Activated CD4-positive, alpha-beta T cell treated with anti-CD3 and anti-CD28 coated beads, Interleukin-2, amount 10 ng/mL, durations not matched to agents 24 days and 14 days (primary cell): Measurements from ENCODE around the gene HAPSTR1. TPM values are rescaled to one million over a fixed set of nuclear protein-coding genes. Genes with fewer than 3 reads are reported as not detected.

ENCODE experiments used
- DNase-seq: peaks from one replicate; pipeline ENCODE4 v3.0.0; 2022
- H3K27ac Mint-ChIP-seq: one replicate; pipeline ENCODE4 v1.8.0; 2022; ENCODE audit warnings: mild to moderate bottlenecking, mixed read lengths
- H3K27me3 Mint-ChIP-seq: one replicate; pipeline ENCODE4 v1.8.0; 2022; ENCODE audit warnings: mixed read lengths
- H3K36me3 Mint-ChIP-seq: one replicate; pipeline ENCODE4 v1.8.0; 2022; ENCODE audit warnings: low read depth, mild to moderate bottlenecking, mixed read lengths
- H3K4me1 Mint-ChIP-seq: one replicate; pipeline ENCODE4 v1.8.0; 2021; ENCODE audit warnings: mixed read lengths
- H3K4me3 Mint-ChIP-seq: one replicate; pipeline ENCODE4 v1.8.0; 2022; ENCODE audit warnings: mild to moderate bottlenecking, moderate library complexity, mixed read lengths
- H3K9me3 Mint-ChIP-seq: one replicate; pipeline ENCODE4 v1.8.0; 2021; ENCODE audit warnings: mixed read lengths
- intact Hi-C: fragments of 100-400 bp; cut with micrococcal nuclease; formaldehyde crosslinking; loops from one replicate; pipeline ENCODE4 v1.15.1; 2023
- total RNA-seq: library from RNA; stranded (reverse); gene quantifications from 2 replicates; pipeline ENCODE4 v1.2.3, GENCODE V29; 2022

Gene HAPSTR1
- total RNA-seq, 1 donor from 2014 or later = 54.2 TPM

DNA sequence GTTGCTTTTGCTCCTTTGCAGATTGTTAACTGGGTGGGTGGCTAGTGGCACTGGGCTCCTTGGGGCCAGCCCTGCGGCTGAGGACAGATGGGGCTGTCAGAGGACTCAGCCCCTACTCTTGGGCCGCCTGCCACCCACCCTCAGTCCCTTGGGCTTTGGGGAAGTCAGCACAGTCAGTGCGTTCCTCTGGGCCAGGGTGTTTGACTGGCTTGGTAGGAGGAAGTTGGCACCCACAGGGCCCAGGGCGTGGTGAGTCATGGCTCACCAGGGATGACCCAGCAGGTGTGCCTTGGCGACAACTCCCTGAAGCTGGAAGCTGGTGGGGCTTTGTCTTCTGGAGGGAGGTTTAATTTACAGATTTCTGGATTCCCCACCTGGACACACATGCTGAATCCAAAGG is 32.4 kb downstream of the HAPSTR1 start:
- DNase-seq = no peak
- Mint-ChIP-seq H3K9me3 (no peaks in the 10 kb centered on the region), H3K4me1 (peaks cover 43% of the 10 kb centered on the region), H3K27me3 (no peaks in the 10 kb centered on the region), H3K4me3 (no peak overlapping the region), H3K36me3 (peaks cover 36% of the 10 kb centered on the region), H3K27ac (no peak overlapping the region)
- intact Hi-C loops = no loop called here

DNA sequence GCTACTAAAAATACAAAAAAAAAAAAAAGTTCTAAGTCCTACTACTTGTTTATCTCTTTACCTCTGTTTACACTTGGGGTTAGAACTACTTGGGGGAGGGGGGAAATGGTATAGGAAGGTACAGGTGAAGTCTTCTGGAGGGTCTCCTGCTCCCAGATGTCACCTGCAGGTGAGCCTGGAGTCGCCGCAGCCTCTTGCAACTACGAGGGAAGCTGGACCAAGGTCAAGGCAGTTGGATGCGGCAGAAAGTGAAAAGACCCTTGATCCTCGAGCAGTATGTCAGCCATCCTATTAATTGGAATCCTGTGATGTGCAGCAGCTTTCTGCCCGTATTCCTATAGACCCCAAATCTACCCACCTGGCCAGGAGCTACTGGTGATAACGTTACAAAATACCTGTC is 33.0 kb downstream of the HAPSTR1 start:
- intact Hi-C loops = no loop called here
- no peaks in the 10 kb centered on the region for H3K9me3 Mint-ChIP-seq
- peaks cover 32% of the 10 kb centered on the region for H3K36me3 Mint-ChIP-seq
- H3K4me3 Mint-ChIP-seq = no peak overlapping the region
- peak overlapping the region; percentile 48 for H3K27ac Mint-ChIP-seq
- no peaks in the 10 kb centered on the region for H3K27me3 Mint-ChIP-seq
- DNase-seq = no peak
- peaks cover 45% of the 10 kb centered on the region for H3K4me1 Mint-ChIP-seq

DNA sequence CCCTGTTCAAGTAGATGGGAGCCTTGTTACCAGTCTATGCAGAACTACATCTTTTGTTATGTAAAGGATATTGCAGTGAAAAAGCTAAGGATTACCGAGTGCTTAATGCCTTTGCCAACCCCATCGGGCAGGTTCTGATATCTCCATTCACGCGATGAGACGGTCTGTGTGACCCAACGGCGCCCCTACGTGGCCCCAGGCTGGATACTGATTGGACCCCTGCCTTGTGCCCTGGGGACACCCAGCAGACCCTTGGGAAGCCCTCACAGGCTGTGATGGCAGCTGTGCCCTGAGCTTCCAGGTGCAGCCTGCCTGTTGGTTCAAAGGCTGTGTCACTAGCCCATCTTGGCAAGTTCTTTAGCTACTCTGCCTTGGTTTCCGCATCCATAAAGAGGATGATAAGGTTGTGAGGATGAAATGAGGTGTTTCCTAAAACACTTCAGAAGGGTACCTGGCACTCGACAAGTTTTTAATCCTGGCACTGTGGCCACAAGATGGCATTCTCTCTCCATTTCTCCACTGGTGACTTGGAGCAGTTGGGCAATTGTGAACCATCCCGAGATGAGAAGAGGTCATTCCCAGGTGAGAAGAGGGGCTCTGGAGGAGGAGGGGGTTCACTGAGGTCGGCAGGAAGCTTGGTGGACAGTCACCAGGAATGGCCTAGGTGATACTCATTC is 33.6 kb downstream of the HAPSTR1 start:
- H3K4me3 Mint-ChIP-seq = no peak overlapping the region
- DNase-seq = no peak
- no peaks in the 10 kb centered on the region for H3K9me3 Mint-ChIP-seq
- peaks cover 26% of the 10 kb centered on the region for H3K36me3 Mint-ChIP-seq
- peaks cover 43% of the 10 kb centered on the region for H3K4me1 Mint-ChIP-seq
- intact Hi-C loops = no loop called here
- no peak overlapping the region for H3K27ac Mint-ChIP-seq
- no peaks in the 10 kb centered on the region for H3K27me3 Mint-ChIP-seq

DNA sequence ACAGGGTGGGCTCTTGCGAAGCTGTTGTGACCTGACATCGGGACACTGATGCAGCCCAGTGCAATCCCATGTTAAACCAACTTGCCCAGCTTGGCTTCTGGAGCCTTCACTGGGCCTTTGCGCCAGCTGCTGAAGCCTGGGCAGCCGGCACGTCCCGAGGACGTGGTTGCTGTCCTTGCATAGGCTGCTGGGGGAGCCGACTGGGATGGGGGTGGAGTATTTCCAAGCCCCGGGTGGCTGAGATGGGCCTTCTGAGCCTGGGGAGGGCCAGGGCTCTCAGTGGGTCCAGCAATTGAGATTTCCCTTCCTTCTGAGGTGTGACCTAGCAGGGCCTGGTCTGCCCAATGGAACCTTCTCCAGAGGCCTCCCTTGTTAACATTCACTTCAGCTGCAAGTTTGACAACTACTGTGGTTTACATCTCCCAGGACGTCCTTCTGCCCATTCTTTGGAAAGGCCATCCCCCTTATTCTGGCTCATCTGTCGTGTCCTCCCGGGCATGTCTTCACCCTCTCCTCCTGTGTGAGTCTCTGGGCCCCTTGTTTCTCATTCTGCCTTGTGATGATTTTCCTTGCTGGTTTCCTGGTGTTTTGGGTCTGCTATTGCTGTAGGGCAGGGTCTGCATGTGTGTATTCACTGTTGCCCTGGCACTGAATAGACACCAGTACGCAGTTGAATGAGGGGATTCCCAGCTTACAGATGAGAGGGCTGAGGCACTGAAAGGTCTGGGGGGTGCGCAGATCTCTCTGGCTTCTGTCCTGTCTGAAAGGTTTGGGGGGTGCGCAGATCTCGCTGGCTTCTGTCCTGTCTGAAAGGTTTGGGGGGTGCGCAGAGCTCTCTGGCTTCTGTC is 34.4 kb downstream of the HAPSTR1 start:
- Mint-ChIP-seq H3K4me3 (no peak overlapping the region), H3K4me1 (peaks cover 43% of the 10 kb centered on the region), H3K27ac (peak overlapping the region; percentile 50), H3K36me3 (peaks cover 22% of the 10 kb centered on the region), H3K9me3 (no peaks in the 10 kb centered on the region), H3K27me3 (no peaks in the 10 kb centered on the region)
- intact Hi-C loops = loop anchor here (2.0 kb wide), 1 partner anchor 35 kb away; the partner anchor contains the start of gene HAPSTR1
- DNase-seq = no peak

DNA sequence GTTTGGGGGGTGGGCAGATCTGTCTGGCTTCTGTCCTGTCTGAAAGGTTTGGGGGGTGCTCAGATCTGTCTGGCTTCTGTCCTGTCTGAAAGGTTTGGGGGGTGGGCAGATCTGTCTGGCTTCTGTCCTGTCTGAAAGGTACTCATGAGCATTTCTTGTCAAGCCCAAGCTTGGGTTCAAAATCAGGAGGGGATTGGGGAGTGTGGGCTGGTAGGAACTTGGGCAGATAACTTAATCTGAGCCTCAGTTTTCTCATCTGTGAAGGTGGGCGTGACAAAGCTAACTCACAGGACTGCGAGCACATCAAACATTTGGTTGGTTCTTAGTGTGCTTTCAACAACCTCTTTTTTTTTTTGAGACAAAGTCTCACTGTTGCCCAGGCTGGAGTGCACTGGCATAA is 35.2 kb downstream of the HAPSTR1 start:
- Mint-ChIP-seq H3K27ac (peak overlapping the region; percentile 80), H3K4me1 (peaks cover 43% of the 10 kb centered on the region), H3K9me3 (no peaks in the 10 kb centered on the region), H3K36me3 (peaks cover 17% of the 10 kb centered on the region), H3K27me3 (no peaks in the 10 kb centered on the region), H3K4me3 (peak overlapping the region; percentile 23)
- intact Hi-C loops = loop anchor here (2.0 kb wide), 1 partner anchor 36 kb away; the partner anchor contains the start of gene HAPSTR1
- DNase-seq = no peak

DNA sequence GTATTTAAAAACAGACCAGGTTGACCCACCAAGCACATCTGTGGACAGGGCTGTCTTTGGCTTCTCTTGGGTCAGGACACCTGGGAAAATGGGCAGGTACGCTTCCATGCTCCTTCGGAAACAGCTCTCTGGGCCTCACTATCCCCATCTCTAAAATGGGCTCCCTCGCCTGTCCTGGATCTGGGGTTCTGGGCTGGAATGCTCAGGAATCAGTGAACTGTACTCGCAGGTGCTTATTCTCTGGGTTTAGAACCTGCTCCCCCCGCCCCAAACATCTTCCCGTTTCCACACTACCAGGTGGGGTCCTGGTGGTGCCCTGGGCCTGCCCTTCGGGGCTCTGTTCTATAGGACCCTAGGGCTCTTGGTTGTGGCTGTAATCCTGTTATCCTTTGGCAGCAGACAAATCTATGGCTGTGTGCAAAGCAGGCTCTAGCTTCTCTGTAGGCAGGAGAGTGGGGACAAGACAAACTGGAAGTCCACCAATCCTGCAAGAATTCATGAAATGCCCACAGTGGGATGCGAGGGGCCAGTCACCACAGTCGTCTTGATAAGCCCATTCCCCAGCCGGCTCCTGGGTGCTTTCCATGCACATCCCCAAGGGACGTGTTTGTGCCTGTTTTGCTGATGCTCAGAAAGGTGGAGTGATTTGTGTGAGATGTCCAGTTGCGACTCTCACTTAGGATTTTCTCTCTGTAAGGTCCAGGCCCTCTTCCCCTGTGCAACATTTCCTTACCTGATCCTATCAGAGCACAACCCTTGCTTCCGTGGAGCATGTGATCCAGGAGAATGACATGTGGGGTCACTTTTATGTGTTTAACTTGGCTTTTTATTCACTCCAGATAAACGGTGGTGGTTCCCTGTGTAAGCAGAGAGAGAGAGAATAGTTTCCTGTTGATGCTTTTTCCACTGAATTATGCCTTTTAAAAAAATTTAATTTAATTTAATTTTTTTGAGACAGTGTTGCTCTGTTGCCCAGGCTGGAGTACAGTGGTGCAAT is 37.2 kb downstream of the HAPSTR1 start:
- no peak for DNase-seq
- H3K4me3 Mint-ChIP-seq = peak overlapping the region; percentile 56
- peaks cover 12% of the 10 kb centered on the region for H3K36me3 Mint-ChIP-seq
- H3K9me3 Mint-ChIP-seq = no peaks in the 10 kb centered on the region
- H3K27me3 Mint-ChIP-seq = no peaks in the 10 kb centered on the region
- intact Hi-C loops = no loop called here
- peaks cover 33% of the 10 kb centered on the region for H3K4me1 Mint-ChIP-seq
- peak overlapping the region; percentile 83 for H3K27ac Mint-ChIP-seq

DNA sequence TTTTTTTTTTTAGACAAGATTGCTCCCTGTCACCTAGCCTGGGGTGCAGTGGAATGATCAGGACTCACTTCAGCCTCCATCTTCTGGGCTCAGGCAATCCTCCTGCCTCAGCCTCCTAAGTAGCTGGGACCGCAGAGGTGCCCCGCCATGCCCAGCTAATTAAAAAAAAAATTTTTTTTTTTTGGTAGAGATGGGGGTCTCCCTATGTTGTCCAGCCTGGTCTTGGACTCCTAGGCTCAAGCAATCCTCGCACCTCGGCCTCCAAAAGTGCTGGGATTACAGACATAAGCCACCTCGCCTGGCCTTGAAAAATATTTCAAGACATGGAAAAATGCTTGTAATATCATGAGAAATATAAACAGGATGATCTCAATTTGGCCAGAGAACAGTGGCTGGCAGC is 42.9 kb downstream of the HAPSTR1 start:
- H3K4me1 Mint-ChIP-seq = peaks cover 12% of the 10 kb centered on the region
- no peak overlapping the region for H3K27ac Mint-ChIP-seq
- no peaks in the 10 kb centered on the region for H3K9me3 Mint-ChIP-seq
- DNase-seq = no peak
- peaks cover 6% of the 10 kb centered on the region for H3K27me3 Mint-ChIP-seq
- intact Hi-C loops = loop anchor here (2.0 to 10.0 kb wide), 3 partner anchors 200 to 340 kb away; partner anchors contain the start of genes PMM2 and TMEM186
- no peaks in the 10 kb centered on the region for H3K36me3 Mint-ChIP-seq
- H3K4me3 Mint-ChIP-seq = no peak overlapping the region

DNA sequence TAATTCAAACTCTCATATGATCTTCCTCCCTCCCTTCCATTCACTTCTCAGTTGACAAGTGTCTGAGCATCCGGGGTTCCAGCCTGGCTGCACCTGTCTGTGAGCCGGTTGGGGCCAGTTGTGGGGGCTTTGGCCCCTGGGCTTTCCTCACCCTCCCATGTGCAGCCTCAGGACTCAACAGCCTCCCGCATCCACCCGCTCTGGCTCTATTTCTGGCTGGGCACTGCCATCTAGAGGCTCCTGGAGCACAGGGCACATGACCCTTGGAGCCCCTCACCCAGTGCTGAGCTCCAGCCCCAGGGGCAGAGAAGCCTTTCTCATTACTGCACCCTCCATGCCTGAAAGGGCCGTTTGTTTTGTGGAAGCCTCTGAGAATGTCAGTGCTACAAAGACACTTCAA is 43.3 kb downstream of the HAPSTR1 start:
- Mint-ChIP-seq H3K4me1 (peaks cover 14% of the 10 kb centered on the region), H3K36me3 (no peaks in the 10 kb centered on the region), H3K4me3 (no peak overlapping the region), H3K27ac (no peak overlapping the region), H3K27me3 (peaks cover 6% of the 10 kb centered on the region), H3K9me3 (no peaks in the 10 kb centered on the region)
- DNase-seq = peak; percentile 89
- intact Hi-C loops = loop anchor here (2.0 to 10.0 kb wide), 5 partner anchors 127 to 567 kb away; partner anchors contain the start of genes PMM2 and TMEM186

DNA sequence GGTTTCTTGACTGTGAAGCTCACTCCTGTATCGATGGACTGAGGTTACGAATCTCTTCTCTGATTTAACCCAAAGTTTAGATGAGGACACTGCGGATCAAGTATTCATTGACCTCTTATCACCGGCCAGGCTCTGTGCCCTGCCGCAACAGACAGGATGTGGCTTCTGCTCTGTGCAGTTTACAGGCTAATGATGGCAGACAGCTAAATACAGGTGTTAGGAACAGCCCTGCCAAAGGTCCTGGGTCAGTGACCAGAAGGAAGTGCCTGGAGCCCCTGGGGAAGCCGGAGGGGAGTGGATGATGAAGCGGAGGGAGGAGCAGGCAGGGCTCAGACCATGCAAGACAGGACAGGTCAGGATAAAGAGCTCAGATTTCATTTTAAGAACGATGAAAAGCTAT is 44.4 kb downstream of the HAPSTR1 start:
- Mint-ChIP-seq H3K9me3 (no peaks in the 10 kb centered on the region), H3K4me3 (no peak overlapping the region), H3K27me3 (peaks cover 6% of the 10 kb centered on the region), H3K4me1 (peaks cover 17% of the 10 kb centered on the region), H3K36me3 (peaks cover 1% of the 10 kb centered on the region), H3K27ac (no peak overlapping the region)
- intact Hi-C loops = loop anchor here (2.0 to 10.0 kb wide), 5 partner anchors 128 to 568 kb away; partner anchors contain the start of genes PMM2 and TMEM186
- no peak for DNase-seq

DNA sequence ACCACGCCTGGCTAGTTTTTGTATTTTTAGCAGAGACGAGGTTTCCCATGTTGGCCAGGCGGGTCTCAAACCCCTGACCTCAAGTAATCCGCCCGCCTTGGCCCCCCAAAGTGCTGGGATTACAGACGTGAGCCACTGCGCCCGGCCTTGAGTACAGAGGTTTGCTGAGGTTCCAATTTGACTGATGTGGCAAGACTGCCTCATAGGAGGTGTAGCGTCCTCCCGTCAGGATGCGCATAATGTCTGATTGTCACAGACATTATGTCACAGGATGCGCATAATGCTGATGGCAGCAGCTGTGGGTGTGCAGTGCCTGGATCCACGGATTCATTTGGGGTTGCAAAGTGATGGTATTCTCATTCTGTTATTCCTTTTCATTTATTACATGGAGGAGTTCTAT is 45.2 kb downstream of the HAPSTR1 start:
- H3K4me1 Mint-ChIP-seq = peaks cover 17% of the 10 kb centered on the region
- peaks cover 1% of the 10 kb centered on the region for H3K36me3 Mint-ChIP-seq
- DNase-seq = no peak
- H3K4me3 Mint-ChIP-seq = no peak overlapping the region
- no peaks in the 10 kb centered on the region for H3K9me3 Mint-ChIP-seq
- intact Hi-C loops = loop anchor here (5.0 to 10.0 kb wide), 4 partner anchors 129 to 569 kb away; partner anchors contain the start of genes PMM2 and TMEM186
- peaks cover 6% of the 10 kb centered on the region for H3K27me3 Mint-ChIP-seq
- H3K27ac Mint-ChIP-seq = no peak overlapping the region

DNA sequence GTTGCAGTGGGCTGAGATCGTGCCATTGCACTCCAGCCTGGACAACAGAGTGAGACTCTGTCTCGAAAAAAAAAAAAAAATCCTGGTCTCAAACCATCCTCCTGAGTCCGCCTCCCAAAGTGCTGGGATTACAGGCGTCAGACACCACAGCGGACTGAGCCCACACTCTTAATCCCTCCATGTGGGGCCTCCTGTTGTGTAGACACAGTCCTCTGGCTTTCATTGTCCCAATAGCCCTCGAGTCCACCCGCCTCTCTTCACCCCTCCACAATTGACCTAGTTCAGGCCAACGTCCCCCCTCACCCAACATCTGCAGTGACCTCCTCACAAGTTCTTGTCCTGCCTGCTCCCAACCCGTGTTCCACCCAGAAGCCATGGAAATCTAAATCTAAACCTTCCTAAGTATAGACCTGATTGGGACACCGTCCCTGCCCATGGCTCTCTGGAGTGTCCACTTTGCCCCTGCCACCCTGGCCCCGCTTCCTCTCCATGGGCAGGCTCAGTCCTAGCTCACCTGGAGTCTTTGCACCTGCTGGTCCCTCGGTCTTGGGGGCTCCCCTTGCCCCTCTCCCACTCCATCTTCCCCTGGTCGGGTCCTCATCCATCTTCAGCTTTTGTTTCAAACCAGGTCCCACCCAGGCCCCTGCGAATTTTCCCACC is 46.7 kb downstream of the HAPSTR1 start:
- no peak for DNase-seq
- Mint-ChIP-seq H3K27ac (no peak overlapping the region), H3K4me1 (peaks cover 17% of the 10 kb centered on the region), H3K4me3 (no peak overlapping the region), H3K36me3 (peaks cover 1% of the 10 kb centered on the region), H3K27me3 (peaks cover 6% of the 10 kb centered on the region), H3K9me3 (no peaks in the 10 kb centered on the region)
- intact Hi-C loops = loop anchor here (5.0 to 10.0 kb wide), 4 partner anchors 131 to 571 kb away; partner anchors contain the start of genes PMM2 and TMEM186

DNA sequence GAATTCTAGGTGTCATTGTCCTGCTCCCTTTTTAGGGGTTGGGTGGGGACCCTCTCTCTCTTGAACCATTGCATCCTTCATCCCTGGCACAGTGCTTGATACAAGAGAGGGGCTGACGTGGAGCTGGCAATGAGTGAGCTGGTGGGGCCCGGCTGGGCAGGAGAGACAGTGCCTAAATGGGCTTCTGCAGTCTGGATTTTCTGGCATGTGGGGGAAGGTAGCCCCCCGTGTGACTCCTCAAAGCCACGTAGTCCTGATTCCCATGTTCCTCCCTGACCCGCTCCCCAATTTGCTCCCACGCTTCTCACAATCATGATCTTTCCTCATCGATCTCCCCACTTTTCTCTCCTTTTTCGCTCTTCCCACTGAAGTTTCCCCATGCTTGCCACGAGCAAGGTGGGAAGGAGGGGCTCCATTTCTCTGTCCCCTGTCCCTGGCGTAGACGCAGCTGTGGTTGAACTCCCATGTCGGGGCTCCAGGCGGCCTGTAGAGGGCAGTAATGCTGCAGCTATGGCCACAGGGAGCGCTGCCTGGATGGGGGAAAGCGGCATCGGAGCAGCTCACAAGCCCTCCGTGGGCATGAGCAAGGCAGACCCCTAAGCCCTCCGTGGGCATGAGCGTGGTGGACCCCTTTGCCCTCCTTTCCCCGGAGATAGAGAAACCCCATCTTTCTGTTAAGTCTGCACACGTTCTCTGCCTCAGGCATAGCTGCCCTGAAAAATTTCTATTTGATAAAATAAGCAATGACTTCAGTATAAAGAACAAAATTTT is 47.5 kb downstream of the HAPSTR1 start:
- H3K9me3 Mint-ChIP-seq = no peaks in the 10 kb centered on the region
- no peak overlapping the region for H3K27ac Mint-ChIP-seq
- intact Hi-C loops = loop anchor here (5.0 to 10.0 kb wide), 4 partner anchors 132 to 572 kb away; partner anchors contain the start of genes PMM2 and TMEM186
- peaks cover 1% of the 10 kb centered on the region for H3K36me3 Mint-ChIP-seq
- DNase-seq = peak; percentile 90
- peaks cover 6% of the 10 kb centered on the region for H3K27me3 Mint-ChIP-seq
- H3K4me3 Mint-ChIP-seq = no peak overlapping the region
- H3K4me1 Mint-ChIP-seq = peaks cover 17% of the 10 kb centered on the region
